ENCODE results near the gene CACNA1B.

CACNA1B gene

DNA sequence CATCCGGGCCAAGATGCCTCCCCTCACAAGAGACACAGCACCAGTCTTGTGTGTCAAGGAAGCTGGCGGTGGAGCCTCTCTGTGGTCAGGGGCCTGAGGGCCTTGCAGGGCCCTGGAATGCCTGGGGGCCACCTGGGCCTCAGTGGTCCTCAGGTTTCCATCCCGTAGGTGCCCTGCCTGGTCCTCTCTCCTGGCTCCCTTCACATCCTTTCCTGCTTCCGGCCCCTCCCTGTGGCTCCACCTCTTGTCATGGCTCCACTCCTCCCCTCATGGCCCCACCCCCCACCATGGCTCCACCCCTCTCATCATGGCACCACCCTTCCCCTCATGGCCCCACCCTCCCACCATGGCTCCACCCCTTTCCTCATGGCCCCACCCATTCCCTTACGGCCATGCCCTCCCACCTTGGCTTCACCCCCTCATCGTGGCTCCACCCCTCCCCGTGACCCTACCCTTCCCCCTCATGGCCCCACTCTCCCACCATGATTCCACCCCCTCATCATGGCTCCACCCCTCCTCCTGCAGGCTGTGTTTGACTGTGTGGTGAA is 175.8 kb downstream of the CACNA1B start:
- DNase-seq (ENCODE audit: low spot score) = no peak

DNA sequence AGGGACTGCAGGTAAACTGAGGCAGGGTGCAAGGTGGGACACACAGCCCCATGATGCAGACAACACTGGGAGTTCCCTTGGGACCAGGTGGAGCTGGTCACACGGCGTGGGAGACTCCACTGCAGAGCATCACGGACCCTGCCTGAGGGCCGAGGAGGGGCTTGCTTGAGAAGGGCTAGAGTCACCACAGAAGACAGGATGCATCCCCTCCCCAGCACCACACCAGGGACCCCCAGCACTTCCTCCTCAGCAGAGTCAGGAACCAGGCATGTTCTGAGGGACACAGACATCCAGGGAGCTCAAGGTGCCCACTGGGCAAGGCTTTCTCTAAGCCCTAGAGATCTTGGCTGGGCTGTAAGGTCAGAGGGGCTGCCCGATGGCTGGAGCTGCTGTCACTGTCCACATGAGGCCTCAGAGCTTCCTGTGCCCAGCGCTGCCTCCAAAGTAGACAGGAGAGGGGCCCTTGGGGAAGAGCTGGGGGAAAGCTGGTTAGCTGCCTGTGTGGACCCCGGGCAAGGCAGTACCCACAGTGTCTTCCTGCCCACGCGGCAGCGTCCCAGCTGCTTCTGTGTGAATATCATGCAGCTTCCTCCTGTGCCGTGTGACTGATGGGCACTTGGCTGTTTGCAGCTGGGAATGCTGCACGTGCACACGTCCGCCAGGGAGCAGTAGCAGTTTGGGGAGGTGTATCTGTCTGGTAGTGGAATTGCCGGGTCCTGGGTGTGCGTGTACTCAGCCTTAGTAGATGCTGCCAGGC is 176.6 kb downstream of the CACNA1B start:
- peak; percentile 43 for DNase-seq (ENCODE audit: low spot score)

DNA sequence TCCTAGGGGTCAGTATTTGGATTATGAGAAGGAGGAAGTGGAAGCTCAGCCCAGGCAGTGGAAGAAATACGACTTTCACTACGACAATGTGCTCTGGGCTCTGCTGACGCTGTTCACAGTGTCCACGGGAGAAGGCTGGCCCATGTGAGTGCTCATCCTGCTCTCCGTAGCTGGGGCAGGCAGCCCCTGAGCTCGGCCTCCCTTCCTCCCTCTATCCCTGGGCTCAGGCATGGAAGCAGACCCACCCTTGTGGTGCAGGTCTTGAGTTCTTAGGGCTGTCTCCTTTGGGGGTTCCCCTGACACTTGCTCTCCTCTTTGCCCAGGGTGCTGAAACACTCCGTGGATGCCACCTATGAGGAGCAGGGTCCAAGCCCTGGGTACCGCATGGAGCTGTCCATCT is 180.1 kb downstream of the CACNA1B start:
- DNase-seq (ENCODE audit: low spot score) = no peak

DNA sequence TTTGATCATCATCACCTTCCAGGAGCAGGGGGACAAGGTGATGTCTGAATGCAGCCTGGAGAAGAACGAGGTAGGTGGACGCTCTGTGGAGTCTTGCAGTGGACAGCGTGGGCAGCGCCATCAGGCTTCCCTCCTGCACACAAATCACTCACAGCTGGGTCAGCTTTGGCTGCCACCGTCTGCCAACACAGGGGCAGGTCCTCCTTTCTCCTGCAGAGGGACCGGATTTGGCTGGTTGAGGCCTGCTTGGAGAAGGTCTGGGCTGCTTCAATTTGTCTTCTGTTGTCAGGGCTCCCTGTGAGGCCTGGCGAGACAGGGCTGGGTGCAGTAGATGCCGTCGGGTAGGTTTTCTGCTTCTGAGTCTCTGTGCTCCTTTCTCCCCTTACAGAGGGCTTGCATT is 180.6 kb downstream of the CACNA1B start:
- DNase-seq (ENCODE audit: low spot score) = no peak

DNA sequence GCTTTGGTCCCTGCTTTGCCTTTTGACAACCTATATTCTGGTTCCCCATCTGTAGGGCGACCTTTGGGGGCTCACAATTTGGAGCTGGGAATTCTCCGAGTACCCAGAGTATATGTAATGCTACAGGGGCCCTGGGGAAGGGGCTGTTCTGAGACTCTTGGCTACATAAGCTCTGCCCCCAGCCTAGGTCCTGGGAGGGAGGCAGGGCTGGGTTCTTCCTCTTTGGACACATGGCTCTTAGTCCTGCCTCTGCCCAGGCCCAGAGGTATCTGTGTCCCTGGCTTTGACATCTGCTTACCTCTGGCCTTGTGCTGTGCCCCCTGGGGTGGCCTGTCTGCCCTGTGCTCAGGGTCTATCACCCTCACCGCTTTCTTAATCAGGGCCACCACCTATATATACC is 181.6 kb downstream of the CACNA1B start:
- DNase-seq (ENCODE audit: low spot score) = no peak

DNA sequence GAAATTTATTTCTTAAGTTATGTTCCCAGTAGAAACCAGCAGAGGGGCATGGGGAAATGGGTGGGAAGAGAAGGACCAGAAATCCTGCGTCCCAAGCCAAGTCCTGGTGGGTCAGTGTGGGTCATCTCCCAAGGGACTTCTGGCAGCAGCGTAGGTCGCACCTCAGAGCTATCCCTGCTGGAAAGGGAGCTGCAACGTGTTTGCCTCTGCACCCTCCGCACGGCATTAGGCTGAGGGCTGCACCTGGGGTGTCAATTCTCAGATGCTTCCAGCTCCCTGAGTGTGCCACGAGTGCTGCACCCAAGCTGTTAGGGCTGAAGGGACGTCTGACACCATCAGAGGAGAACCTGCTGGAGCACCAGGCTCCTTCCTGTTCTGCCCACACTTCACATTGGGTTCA is 182.8 kb downstream of the CACNA1B start:
- no peak for DNase-seq (ENCODE audit: low spot score)

DNA sequence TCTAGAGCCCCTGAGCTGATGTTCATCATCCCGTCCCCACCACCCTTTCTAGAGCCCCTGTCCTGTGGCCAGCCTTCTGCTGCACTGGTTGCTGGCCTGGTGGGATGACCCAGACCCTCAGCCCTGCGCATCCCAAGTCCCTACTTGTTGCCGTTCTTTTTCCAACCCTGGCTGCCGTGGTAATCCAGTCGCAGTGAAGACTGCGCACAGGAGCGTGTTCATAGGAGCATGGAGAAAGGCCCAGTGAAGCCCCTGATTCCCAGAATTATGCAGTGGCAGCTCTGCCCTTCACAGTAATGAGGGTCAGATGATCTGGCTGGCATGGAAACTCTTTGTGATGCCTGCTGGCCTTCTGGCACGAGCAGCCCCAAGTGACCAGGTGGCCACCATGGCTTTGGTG is 183.3 kb downstream of the CACNA1B start:
- DNase-seq (ENCODE audit: low spot score) = no peak

DNA sequence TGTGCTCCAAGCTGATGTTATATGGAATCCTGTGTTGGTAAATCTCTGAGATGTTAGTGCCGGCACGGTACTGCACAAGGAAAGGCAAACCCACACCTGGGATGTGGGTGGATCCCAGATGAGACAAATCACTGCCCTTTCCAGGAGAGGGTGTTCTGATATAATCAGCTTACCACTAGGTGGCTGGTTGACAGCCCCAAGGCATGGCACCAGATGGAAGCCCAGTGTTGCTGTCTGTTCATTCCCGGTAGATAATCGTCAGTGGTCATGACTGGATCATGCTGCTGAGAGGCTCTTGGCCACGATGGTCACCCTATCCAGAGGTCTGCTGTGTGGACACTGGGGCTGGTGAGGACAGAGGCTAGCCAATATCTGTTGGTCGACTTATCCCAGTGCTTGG is 184.0 kb downstream of the CACNA1B start:
- no peak for DNase-seq (ENCODE audit: low spot score)

DNA sequence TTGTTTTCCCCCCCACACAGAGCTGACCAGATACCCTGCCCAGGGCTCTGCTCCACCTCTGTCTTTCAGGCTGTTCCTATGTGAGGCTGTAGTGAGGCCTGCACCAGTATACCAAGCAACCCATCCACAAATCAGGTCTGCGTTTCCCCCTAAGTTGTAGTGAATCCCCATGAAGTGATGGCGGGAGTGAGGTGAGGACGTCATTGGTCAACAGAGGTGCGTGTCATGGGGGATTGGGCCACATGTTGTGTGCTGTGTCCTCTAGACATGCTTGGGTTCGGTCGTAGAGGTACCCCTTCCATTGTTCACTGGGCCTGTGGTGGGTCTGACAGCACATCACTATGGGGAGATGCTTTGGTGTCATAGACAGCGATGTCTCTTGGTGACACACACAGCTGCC is 184.6 kb downstream of the CACNA1B start:
- DNase-seq (ENCODE audit: low spot score) = no peak

DNA sequence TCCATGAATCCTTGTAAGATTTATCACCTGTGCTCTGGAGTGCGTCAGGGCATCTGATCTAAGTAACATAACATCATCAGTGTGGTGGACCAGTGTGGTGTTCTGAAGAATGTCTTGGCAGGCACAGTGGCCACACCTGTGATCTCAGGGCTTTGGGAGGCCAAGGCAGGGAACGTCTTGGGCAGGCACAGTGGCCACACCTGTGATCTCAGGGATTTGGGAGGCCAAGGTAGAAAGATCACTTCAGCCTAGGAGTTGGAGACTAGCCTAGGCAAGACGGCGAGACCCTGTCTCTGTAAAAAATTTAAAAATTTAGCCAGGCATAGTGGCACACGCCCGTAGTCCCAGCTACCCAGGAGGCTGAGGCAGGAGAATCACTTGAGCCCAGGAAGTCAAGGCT is 185.5 kb downstream of the CACNA1B start:
- no peak for DNase-seq (ENCODE audit: low spot score)

DNA sequence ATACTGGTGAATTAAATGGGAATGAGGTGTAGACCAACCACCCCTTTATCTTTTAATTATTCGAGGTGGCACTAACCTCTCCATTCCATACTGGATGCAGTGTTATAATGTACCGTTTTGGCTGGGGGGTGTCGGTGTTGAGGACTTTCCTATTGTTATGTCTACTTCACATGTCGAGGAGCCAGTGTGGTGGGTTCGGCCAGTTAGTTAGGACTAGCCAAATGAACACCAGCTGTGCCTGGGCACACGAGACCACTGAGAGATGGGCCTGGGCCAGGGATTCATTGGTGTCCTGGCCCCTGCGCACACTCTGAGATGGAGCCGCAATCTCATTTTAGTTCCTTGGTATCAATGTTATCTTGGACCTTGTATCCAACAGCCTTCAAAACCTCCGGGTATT is 186.2 kb downstream of the CACNA1B start:
- DNase-seq (ENCODE audit: low spot score) = no peak

DNA sequence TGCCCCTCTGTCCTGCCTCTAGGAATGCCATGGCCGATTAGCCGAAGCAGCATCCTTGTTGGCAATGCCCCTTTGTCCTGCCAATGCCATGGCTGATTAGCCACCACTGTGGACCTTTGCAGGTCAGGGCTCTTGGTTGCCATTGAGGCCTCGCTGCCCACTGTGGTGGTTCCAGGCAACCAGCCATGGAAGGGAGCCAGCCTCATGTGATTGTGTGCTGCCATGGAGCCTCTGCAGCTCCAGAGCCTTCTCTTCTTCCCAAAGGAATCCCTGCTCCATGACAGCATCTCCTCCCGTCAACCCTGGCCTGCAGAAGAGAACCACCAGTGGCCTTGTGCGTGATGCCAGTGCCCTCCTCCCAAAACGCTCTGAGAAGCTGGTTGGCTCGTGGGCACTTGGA is 187.0 kb downstream of the CACNA1B start:
- DNase-seq (ENCODE audit: low spot score) = no peak

DNA sequence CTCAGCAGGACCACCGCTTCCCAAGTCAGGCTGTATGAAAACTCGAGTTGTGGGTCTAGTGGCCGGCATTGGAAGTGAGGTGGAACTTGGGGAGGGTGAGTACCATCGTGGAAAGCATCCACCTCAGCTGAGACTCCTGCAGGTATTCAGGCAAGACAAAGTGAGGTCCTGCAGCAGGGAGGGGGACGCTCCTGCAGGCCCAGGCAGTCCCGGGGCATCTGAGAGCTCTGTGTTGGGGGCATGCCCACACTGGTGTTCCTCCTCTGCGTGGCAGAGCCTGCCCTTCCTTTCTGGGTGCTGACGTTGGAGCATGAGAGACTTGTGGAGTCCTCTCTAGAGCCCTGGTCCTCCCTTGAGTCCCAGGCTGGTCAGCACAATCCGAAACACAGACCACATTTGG is 187.7 kb downstream of the CACNA1B start:
- DNase-seq (ENCODE audit: low spot score) = no peak

DNA sequence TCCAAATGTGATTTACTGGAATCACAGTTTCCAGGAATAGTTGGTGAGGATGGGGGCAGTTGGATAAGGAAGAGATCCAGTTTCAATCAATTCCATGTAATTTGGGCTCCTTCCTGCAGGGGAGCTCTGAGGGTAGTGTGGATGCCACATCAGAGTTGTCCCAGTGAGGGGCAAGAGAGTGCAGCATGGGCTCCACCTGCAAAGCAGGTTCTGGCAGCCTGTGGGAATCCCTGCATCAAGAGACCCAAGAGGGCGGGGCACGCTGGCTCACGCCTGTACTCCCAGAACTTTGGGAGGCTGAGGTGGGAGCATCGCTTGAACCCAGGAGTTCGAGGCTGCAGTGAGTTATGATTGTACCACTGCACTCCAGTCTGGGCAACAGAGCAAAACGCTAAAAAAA is 188.5 kb downstream of the CACNA1B start:
- no peak for DNase-seq (ENCODE audit: low spot score)

DNA sequence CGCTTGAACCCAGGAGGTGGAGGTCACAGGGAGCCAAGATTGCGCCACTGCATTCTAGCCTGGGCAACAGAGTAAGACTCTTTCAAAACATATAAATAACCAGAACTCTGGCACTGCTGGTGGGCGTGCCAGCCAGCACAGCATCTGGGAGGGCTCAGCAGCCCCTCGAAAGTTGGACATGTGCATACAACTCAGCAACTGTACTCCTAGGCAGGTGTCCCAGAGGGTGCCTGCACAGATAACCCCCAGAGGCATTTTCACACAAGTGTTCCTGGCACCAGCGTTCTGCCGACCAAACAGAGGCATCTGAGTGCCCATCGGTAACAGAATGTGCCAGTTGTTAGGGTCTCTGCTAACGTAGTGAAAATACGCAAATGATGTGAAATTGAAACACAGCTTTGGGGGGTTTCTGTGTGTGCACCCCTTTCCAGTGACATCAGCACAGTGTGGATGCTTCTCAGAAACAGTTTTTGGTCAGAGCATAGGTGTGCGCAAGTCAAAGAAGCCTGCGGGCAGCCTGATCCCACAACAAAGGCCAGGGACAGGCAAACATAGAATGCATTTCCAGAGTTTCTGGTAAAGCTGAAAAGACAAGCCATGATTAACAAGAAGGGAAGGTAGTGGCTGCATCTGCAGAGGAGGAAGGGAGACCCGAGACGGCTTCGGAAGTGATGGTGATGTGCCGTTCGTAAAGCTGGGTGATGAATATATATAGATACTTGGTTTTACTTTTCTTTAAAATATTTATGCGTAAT is 190.2 kb downstream of the CACNA1B start:
- no peak for DNase-seq (ENCODE audit: low spot score)

DNA sequence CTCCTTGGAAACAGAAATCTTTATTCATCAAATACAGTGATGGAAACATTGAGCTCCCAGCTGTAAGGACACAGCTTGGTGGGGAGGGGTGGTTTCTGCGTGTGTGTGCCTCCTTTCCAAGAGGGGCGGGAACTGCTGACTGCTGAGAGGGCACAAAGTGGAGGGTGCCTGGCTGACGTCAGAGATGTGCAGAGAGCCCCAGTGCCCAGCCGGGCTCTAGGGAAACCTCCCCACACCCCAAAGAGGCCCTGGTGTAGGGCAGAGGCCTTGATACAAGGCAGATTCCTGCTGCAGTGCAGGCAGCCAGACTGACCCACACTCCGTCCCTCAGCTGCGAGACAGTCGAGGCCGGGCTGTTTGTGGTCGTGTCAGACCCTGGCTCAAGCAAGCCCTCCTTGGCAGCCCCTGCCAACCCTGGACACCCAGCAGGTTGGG is 191.0 kb downstream of the CACNA1B start:
- DNase-seq (ENCODE audit: low spot score) = no peak

DNA sequence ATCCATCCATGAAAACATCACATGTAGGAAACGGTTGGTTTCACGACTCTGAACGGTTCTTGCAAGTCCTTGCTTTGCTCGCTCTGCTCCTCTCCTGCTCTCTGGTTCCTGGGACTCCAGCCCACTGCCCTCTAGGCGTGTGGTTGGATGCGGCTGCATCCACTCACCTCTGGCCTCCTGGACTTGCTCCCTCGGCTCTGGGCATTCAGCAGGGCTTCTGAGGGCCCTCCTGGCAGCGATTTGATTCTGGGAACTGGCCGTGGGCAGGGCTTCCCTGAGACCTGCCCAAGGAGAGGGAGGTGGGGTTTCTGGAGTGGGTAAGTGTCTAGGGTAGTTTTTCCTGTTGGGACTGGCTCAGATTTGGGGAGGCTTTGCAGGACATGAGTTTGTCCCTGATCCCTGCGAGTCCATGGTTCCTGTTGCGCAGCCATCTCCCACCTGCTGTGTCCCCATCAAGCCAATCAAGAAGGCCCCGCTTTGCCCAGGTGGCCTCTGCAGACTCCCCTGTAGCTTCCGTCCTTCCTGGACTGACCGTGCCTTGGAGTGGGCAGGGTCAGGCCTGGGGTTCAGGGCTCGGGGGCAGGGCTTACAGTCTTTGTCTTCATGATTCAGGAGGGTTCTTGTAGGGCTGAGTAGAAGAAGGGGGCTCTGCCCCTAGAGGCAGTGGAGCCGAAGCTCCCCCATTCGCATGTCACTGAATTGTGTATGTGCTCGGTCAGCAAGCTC is 192.3 kb downstream of the CACNA1B start:
- DNase-seq (ENCODE audit: low spot score) = no peak

DNA sequence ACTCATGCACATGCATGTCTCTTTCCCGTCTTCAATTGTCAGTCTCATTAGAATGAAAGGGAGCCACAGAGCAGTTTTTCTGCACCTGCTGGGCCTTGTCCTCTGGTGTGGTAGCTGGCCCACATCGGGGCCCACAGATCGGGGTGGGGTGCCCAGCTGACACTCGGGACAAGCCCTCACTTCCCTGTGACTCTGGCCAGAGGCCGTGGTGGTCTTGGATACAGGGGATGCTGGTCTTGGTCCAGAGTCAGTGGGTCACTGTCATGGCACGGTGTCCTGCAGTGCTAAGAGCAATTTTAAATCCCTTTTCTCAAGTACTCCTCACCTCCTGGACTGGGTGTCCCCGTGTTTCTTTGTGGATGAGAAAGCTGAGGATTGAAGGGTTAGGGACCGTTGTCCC is 193.2 kb downstream of the CACNA1B start:
- peak; percentile 2 for DNase-seq (ENCODE audit: low spot score)

DNA sequence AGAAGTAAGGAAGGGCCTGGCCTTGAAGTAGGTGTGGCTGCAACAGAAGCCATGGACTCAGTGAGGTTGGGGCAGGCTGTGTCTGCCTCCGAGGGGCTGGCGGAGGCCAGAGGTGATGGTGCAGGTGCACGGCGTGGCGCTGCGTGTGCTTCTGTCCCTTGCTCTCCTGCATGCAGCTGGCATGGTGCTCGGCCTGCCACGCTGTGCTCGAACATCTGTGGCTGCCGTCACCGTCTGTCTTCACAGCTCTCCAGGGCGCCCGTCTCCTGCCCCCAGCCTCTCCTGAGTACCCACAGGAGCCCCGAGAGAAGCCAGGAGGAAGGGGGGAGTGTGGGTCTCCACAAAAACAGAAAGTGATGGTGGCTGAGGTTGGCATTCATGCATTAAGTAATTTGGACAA is 193.7 kb downstream of the CACNA1B start:
- no peak for DNase-seq (ENCODE audit: low spot score)

DNA sequence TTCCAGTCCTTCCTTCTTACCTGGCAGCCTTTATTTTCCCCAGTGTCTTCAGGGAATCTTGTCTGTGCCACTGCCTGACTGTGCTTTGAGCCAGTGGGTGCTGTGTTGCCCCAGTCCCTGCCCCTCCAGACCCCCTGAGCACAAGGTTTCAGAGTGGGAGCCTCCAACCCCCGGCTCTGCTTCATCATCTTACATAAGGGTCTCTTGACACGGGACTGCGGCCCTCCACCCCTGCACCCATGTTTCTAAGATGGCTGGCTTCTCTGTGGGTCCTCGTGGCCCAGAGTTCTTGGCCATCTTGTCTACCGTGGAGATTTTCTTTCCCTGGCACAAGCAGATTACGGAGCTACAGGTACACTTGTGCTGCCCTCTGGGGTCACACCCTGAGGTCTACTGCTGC is 194.1 kb downstream of the CACNA1B start:
- DNase-seq (ENCODE audit: low spot score) = no peak

DNA sequence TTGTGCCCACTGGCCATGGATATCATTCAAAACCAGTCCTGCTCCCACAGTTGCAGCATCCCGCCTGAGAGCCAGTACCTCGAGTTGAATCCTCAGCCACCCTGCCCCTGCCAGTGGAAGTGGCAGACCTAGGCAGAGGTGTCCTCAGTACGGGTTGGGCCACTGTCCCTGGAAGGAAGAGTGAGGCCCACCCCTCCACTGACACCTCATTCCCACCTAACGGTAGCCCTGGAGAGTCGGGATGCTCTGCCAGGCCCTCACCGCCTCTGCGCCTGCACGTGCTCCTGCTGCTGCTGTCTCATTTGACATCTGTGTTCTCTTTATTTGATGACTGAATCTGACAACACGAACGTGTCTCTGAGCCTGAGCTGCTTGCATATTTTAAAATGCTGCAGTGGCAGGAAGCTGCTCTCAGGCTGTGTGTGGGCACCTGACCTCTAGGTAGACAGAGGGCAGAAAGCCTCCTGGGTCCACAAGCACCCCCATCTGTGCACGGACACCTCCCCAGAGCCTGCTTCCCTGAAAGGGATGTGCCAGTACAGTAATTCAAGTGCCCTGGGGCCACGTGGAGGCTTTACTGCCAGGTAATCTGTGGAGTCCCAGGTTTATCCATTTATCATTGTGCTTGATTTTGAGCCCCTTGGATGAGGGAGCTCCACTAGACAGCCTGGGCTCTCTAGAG is 194.7 kb downstream of the CACNA1B start:
- no peak for DNase-seq (ENCODE audit: low spot score)

DNA sequence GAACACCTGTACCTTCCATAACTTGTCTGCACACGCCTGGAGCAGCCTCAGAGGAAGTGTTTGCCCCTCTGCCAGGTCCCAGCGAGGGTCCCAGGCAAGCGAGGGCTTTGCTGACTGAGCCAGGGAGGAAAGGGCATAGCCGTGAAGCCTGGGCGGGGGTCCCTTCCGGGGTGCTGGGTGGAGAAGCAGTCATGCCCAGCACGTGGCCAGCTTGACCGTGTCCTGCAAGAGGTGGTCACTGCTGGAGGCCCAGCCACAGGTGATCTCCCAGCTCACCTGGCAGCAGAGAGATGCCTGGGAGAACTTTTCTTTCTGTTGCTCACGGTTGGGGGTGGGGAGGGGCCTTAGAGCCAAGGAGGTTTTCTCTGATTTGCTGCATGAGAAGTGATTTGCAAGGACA is 195.3 kb downstream of the CACNA1B start:
- peak; percentile 4 for DNase-seq (ENCODE audit: low spot score)
